B cell (primary cell): ENCODE measurements around the gene NTN1. TPM values are rescaled to one million over a fixed set of nuclear protein-coding genes. Genes with fewer than 3 reads are reported as not detected.

ENCODE experiments used
- ATAC-seq: fragments of 200-7000 bp; cut with Tn5 transposase; one replicate; pipeline ENCODE4 v1.10.0; 2021; ENCODE audit warnings: low read depth, mild to moderate bottlenecking, moderate number of reproducible peaks, moderate library complexity
- CTCF ChIA-PET: fragments of 350-600 bp; sonication (Branson Sonifier 250); formaldehyde crosslinking; loops from one replicate; lab custom pipeline; 2021; ENCODE audit warnings: antibody characterized with exemption, inconsistent platforms; lab: Charles Lee
- POLR2A ChIA-PET: fragments of 350-600 bp; sonication (Branson Sonifier 250); formaldehyde crosslinking; loops from one replicate; lab custom pipeline; 2021; ENCODE audit warnings: antibody characterized with exemption; lab: Charles Lee
- DNase-seq: peaks from one replicate; pipeline ENCODE4 v3.0.0; 2013
- H2AFZ ChIP-seq: 2 replicates; pipeline ENCODE4 v1.6.1; 2012; ENCODE audit warnings: mild to moderate bottlenecking, low read depth, low read length; ENCODE audit not compliant: insufficient read depth, poor library complexity, severe bottlenecking
- H3K27ac ChIP-seq, 2 donors: 1 replicate in 1 of 2; 2 replicates in 1 of 2; pipeline ENCODE4 v1.5.1; 2012 to 2013; ENCODE audit warnings: low read length in 2 of 2, mild to moderate bottlenecking in 2 of 2, moderate library complexity in 1 of 2
- H3K27me3 ChIP-seq, 4 experiments: fragments of 200-600 bp in 1 of 4; sonication (generic) in 1 of 4; replicated peaks in 1 of 4; 1 replicate in 2 of 4; 2 replicates in 2 of 4; pipeline versions ENCODE4 v1.6.1 to v1.7.0; 2013 to 2016; ENCODE audit warnings: low read length in 3 of 4, mild to moderate bottlenecking in 2 of 4, mixed read lengths in 1 of 4, moderate library complexity in 1 of 4; ENCODE audit not compliant: insufficient read depth in 4 of 4, control insufficient read depth in 3 of 4; ENCODE audit errors: control extremely low read depth in 1 of 4
- H3K36me3 ChIP-seq, 2 experiments: replicated peaks in 1 of 2; 1 replicate in 1 of 2; 2 replicates in 1 of 2; pipeline versions ENCODE4 v1.6.1 to v1.7.1; 2013; ENCODE audit warnings: low read length in 1 of 2; ENCODE audit not compliant: insufficient read depth in 2 of 2, control insufficient read depth in 1 of 2; ENCODE audit errors: control extremely low read depth in 1 of 2, extremely low read depth in 1 of 2
- H3K4me1 ChIP-seq, 2 donors: fragments of 200-600 bp in 1 of 2; sonication (generic) in 1 of 2; 1 replicate in 1 of 2; 2 replicates in 1 of 2; pipeline versions ENCODE4 v1.5.1 to v1.6.1; 2013 to 2017; ENCODE audit warnings: low read length in 2 of 2; ENCODE audit not compliant: control insufficient read depth in 2 of 2, insufficient read depth in 2 of 2
- H3K4me2 ChIP-seq: replicated peaks from 2 replicates; pipeline ENCODE3; 2012; ENCODE audit warnings: mild to moderate bottlenecking, low read depth, low read length; ENCODE audit not compliant: poor library complexity, severe bottlenecking
- H3K4me3 ChIP-seq, 5 experiments: fragments of 200-600 bp in 1 of 5; sonication (generic) in 1 of 5; 1 replicate in 3 of 5; 2 replicates in 2 of 5; pipeline versions ENCODE4 v1.5.1 to v1.7.0; 2011 to 2016; ENCODE audit warnings: low read length in 4 of 5, mild to moderate bottlenecking in 4 of 5, low read depth in 2 of 5, control low read depth in 1 of 5, moderate library complexity in 1 of 5; ENCODE audit not compliant: insufficient read depth in 1 of 5; ENCODE audit errors: control extremely low read depth in 1 of 5, extremely low read depth in 1 of 5
- H3K79me2 ChIP-seq: fragments of 200-600 bp; sonication (generic); one replicate; pipeline ENCODE4 v1.6.0; 2016; ENCODE audit warnings: low read length; ENCODE audit not compliant: control insufficient read depth, insufficient read depth
- H3K9ac ChIP-seq: fragments of 200-600 bp; sonication (generic); 2 replicates; pipeline ENCODE4 v1.6.1; 2017; ENCODE audit warnings: mild to moderate bottlenecking, low read length, moderate library complexity
- H3K9me3 ChIP-seq, 3 donors: one replicate each; pipeline versions ENCODE4 v1.6.1 to v1.7.1; 2013; ENCODE audit warnings: low read length in 2 of 3; ENCODE audit not compliant: control insufficient read depth in 2 of 3, insufficient read depth in 1 of 3; ENCODE audit errors: control extremely low read depth in 1 of 3
- H4K20me1 ChIP-seq: 2 replicates; pipeline ENCODE4 v1.6.0; 2012; ENCODE audit warnings: mild to moderate bottlenecking, low read length; ENCODE audit not compliant: insufficient read depth, control insufficient read depth, poor library complexity, severe bottlenecking
- H3K27ac Mint-ChIP-seq: one replicate; pipeline ENCODE4 v1.8.0; 2021; ENCODE audit warnings: mixed read lengths
- H3K27me3 Mint-ChIP-seq: one replicate; pipeline ENCODE4 v1.8.0; 2021; ENCODE audit warnings: mixed read lengths
- H3K4me1 Mint-ChIP-seq: one replicate; pipeline ENCODE4 v1.8.0; 2021; ENCODE audit warnings: mixed read lengths
- H3K4me3 Mint-ChIP-seq: one replicate; pipeline ENCODE4 v1.8.0; 2021; ENCODE audit warnings: mixed read lengths
- H3K9me3 Mint-ChIP-seq: one replicate; pipeline ENCODE4 v1.8.0; 2022; ENCODE audit warnings: mixed read lengths; ENCODE audit not compliant: insufficient read depth
- EZH2 ChIP-seq: IDR thresholded peaks from 2 replicates; pipeline ENCODE4 v1.6.1; 2012; ENCODE audit warnings: borderline replicate concordance, low read depth, mild to moderate bottlenecking, moderate library complexity, low read length; ENCODE audit not compliant: insufficient read depth, poor library complexity, severe bottlenecking
- WGBS: methylation state at CpG from one replicate; pipeline ENCODE4 v1.1.5; 2013; ENCODE audit warnings: missing lambda C conversion rate; ENCODE audit not compliant: insufficient coverage; 5-methylcytosine and 5-hydroxymethylcytosine counted together
- intact Hi-C: fragments of 100-400 bp; cut with micrococcal nuclease; formaldehyde crosslinking; loops from one replicate; pipeline ENCODE4 v1.10.0; 2022
- polyA plus RNA-seq: library from polyadenylated mRNA; depleted of rRNA; stranded (reverse); fragments of >200 nt; gene quantifications from 2 replicates; pipeline ENCODE4 v1.2.3, GENCODE V29; 2012
- total RNA-seq, 2 donors: library from RNA; stranded (reverse); fragments of 120-200 nt in 1 of 2; gene quantifications; 1 replicate in 1 of 2; 2 replicates in 1 of 2; pipeline versions ENCODE4 v1.2.3 to v1.2.4, GENCODE V29; 2013 to 2022
- TF ChIP-seq, protein P1 (sequence below): fragments of 200-600 bp; IDR thresholded peaks from one replicate; pipeline ENCODE4 v1.8.0; 2022; ENCODE audit warnings: antibody characterized with exemption, mild to moderate bottlenecking

Gene NTN1
- total and polyA plus RNA-seq, 2 donors (not counting 1 experiment from before 2014, with no cell fraction given), result 0.10 to 0.25 TPM

DNA sequence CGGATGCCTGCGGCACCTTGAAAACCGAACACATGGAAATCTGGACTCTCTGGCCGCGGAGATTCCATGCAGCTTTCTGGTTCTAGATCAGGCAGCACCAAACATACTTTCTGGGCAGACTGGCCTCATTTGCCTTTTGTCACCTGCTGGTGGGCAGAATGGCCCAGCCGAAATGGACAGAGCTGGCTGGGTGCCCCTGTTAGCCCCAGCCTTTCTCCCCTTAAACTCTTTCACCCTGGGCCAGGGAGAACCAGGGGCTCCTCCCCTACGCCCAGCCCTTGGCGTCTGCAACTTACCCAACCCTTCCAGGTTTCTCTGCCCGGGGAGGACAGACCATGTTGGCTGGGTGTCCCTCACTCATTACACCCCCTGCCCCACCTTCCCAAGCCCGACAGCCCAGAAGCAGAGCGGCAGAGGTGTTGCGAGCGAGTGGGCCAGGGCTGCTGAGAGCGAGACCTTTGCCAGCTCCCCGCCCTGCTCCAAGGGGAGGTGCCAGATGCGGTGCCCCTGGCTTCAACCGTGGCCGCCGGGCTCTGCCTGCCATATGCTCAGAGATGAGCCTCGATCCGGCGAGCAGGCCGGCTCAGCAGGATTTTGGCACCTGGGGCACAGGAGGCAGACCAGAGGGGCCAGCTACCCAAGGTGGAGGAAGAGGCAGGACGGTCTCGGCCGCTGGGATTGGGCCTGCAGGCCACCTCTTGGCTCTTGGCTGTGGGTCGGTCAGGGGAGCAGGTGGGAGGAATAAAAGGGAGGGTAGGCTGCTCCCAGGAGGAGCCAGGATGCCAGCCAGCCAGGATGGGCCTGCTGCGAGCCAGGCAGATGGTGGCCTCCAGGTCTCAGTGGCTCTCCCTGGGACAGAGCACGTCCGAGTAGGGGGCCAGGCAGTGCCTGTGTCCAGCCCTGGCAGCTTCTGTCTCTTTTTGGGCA lies 191.3 kb downstream of the NTN1 start:
- Histone ChIP-seq H3K79me2 (no peaks in the 10 kb centered on the region), H3K9ac (no peak overlapping the region), H3K4me1 (no peaks in the 10 kb centered on the region), H3K4me2 (no peak overlapping the region), H4K20me1 (no peaks in the 10 kb centered on the region), H3K9me3 (peaks cover 2 to 19% (median 15%) of the 10 kb centered on the region in 3 donors), H3K4me3 (no peak overlapping the region), H3K36me3 (no peaks in the 10 kb centered on the region), H3K27ac (no peak overlapping the region), H3K27me3 (no peaks in the 10 kb centered on the region), H2AFZ (no peak overlapping the region)
- POLR2A ChIA-PET, result no interaction called here
- TF ChIP-seq EZH2, result no peak
- TF ChIP-seq, protein P1, sequence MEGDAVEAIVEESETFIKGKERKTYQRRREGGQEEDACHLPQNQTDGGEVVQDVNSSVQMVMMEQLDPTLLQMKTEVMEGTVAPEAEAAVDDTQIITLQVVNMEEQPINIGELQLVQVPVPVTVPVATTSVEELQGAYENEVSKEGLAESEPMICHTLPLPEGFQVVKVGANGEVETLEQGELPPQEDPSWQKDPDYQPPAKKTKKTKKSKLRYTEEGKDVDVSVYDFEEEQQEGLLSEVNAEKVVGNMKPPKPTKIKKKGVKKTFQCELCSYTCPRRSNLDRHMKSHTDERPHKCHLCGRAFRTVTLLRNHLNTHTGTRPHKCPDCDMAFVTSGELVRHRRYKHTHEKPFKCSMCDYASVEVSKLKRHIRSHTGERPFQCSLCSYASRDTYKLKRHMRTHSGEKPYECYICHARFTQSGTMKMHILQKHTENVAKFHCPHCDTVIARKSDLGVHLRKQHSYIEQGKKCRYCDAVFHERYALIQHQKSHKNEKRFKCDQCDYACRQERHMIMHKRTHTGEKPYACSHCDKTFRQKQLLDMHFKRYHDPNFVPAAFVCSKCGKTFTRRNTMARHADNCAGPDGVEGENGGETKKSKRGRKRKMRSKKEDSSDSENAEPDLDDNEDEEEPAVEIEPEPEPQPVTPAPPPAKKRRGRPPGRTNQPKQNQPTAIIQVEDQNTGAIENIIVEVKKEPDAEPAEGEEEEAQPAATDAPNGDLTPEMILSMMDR, result no peak
- H3K9me3 Mint-ChIP-seq, result peaks cover 8% of the 10 kb centered on the region
- H3K4me3 Mint-ChIP-seq, result no peak overlapping the region
- WGBS, result 94% methylated on average over 30 of the region's 30 CpGs
- ATAC-seq (no peak), DNase-seq (no peak)
- H3K27me3 Mint-ChIP-seq, result no peaks in the 10 kb centered on the region
- intact Hi-C loops, result no loop called here
- no peak overlapping the region for H3K27ac Mint-ChIP-seq
- no peaks in the 10 kb centered on the region for H3K4me1 Mint-ChIP-seq
- CTCF ChIA-PET, result no interaction called here

DNA sequence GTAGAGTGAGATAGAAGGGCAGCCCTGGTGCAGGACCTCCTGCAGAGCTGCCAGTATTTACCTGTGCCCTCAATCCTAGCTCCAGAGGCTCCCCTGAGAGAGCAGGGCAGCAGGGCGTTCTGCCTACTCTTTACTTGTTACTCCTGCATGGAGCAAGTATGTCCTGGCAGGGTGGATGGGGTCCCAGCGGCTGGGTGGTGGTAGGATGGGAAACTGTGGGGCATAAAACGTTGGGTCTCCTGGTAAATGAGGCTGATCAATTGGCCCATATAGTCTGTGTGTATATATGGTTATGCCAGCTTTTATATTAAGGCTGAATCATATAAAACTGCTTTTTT lies 192.0 kb downstream of the NTN1 start:
- Histone ChIP-seq H3K4me3 (no peak overlapping the region), H3K4me2 (no peak overlapping the region), H4K20me1 (no peaks in the 10 kb centered on the region), H3K79me2 (no peaks in the 10 kb centered on the region), H3K27ac (no peak overlapping the region), H3K9me3 (peaks cover 2 to 19% (median 15%) of the 10 kb centered on the region in 3 donors), H3K4me1 (no peaks in the 10 kb centered on the region), H2AFZ (no peak overlapping the region), H3K36me3 (no peaks in the 10 kb centered on the region), H3K27me3 (no peaks in the 10 kb centered on the region), H3K9ac (no peak overlapping the region)
- TF ChIP-seq EZH2, result no peak
- TF ChIP-seq, protein P1, result no peak
- no peaks in the 10 kb centered on the region for H3K4me1 Mint-ChIP-seq
- H3K27ac Mint-ChIP-seq, result no peak overlapping the region
- peaks cover 8% of the 10 kb centered on the region for H3K9me3 Mint-ChIP-seq
- H3K4me3 Mint-ChIP-seq, result no peak overlapping the region
- no peaks in the 10 kb centered on the region for H3K27me3 Mint-ChIP-seq
- CTCF ChIA-PET, result no interaction called here
- 88% methylated on average over 2 of the region's 3 CpGs for WGBS
- ATAC-seq, result no peak
- POLR2A ChIA-PET, result no interaction called here
- intact Hi-C loops, result no loop called here
- DNase-seq, result no peak
